ENCODE results near the gene MMAB. TPM values are rescaled to one million over a fixed set of nuclear protein-coding genes. Genes with fewer than 3 reads are reported as not detected.
A peak's percentile ranks its signal among the peaks of the same experiment; 100 is the strongest.

Gene MMAB
- total RNA-seq, 4 donors from 2014 or later: 27.3 to 80.4 (median 30.9) TPM

DNA sequence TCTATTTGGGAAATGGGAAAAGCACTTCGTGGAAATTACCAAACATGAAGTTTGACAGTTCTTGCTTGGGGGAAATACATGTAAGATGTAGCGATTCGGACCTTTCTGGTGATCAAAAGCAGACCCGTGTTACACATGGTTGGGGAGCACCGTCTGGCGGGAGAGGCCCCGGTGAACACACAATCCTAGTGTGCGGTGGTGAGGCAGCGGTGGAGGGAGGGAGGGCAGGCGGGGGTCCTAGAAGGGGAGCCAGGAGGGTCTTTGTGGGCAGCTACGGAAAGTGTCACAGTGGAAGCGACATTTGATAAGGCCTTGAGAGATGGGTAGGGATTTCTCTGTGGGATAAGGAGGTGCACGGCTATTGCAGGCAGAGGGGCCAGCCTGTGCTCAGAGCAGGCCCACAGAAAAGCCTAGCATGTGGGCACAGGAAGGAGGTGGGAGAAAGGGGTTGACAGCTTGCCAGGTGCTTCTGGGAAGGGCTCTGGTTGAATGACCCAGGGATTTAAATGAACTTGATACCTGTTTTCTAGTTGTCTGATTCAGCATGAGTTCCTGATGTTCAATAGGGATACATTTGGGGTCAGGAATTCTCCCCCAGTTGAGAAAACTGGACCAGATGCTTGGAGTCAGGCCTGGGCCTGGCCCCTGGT lies 7.5 kb upstream of the MMAB start:
- no peak for DNase-seq (ENCODE audit: low spot score in 2 of 2)
- H3K9me3 ChIP-seq: no peaks in the 10 kb centered on the region
- H3K36me3 ChIP-seq: peaks cover 2 to 94% (median 7%) of the 10 kb centered on the region in 3 donors
- no peaks in the 10 kb centered on the region for H3K27me3 ChIP-seq
- WGBS, 2 donors: 78 to 84% methylated on average over 13 of the region's 13 CpGs
- no peak overlapping the region for H3K4me3 ChIP-seq
- H3K27ac ChIP-seq: peak overlapping the region in 1 of 4 donors; percentile 32
- TF ChIP-seq, protein P1, sequence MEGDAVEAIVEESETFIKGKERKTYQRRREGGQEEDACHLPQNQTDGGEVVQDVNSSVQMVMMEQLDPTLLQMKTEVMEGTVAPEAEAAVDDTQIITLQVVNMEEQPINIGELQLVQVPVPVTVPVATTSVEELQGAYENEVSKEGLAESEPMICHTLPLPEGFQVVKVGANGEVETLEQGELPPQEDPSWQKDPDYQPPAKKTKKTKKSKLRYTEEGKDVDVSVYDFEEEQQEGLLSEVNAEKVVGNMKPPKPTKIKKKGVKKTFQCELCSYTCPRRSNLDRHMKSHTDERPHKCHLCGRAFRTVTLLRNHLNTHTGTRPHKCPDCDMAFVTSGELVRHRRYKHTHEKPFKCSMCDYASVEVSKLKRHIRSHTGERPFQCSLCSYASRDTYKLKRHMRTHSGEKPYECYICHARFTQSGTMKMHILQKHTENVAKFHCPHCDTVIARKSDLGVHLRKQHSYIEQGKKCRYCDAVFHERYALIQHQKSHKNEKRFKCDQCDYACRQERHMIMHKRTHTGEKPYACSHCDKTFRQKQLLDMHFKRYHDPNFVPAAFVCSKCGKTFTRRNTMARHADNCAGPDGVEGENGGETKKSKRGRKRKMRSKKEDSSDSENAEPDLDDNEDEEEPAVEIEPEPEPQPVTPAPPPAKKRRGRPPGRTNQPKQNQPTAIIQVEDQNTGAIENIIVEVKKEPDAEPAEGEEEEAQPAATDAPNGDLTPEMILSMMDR (IDR thresholded peaks at IDR 0.05): no peak
- TF ChIP-seq EP300 (IDR thresholded peaks at IDR 0.05) (no peak), POLR2A (IDR thresholded peaks at IDR 0.05) (no peak)
- no peaks in the 10 kb centered on the region for H3K4me1 ChIP-seq

DNA sequence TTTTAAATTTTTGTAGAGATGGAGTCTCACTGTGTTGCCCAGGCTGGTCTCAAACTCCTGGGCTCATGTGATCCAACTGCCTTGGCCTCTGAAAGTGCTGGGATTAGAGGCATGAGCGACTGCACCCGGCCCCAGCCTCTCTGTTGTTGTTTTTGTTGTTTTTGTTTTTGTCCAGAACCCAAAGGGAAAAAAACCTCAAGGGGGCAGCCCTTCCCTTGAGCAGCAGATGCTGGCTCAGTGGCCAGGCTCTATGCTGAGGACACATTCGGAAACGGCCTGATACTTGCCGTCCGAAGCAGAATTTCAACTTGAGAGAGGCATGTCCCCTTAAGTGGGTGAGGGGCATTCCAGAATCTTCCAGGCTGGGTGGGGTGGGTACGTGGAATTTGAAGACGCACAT lies 7.0 kb upstream of the MMAB start:
- Histone ChIP-seq H3K4me3 (no peak overlapping the region), H3K27me3 (no peaks in the 10 kb centered on the region), H3K4me1 (no peaks in the 10 kb centered on the region), H3K36me3 (peaks cover 2 to 92% (median 7%) of the 10 kb centered on the region in 3 donors), H3K27ac (no peak overlapping the region), H3K9me3 (no peaks in the 10 kb centered on the region)
- no peak for DNase-seq (ENCODE audit: low spot score in 2 of 2)
- 72 to 80% methylated on average over 8 of the region's 8 CpGs for WGBS, 2 donors
- TF ChIP-seq, protein P1 (IDR thresholded peaks at IDR 0.05): no peak
- TF ChIP-seq EP300 (IDR thresholded peaks at IDR 0.05): no peak
- no peak for TF ChIP-seq POLR2A (IDR thresholded peaks at IDR 0.05)

GRCh38 chr12:109579639-109580038 lies 6.3 kb upstream of the MMAB start:
- Histone ChIP-seq H3K27ac (no peak overlapping the region), H3K36me3 (peaks cover 2 to 85% (median 7%) of the 10 kb centered on the region in 3 donors), H3K4me1 (peaks cover 0 to 4% (median 3%) of the 10 kb centered on the region in 4 donors), H3K9me3 (no peaks in the 10 kb centered on the region), H3K27me3 (no peaks in the 10 kb centered on the region), H3K4me3 (no peak overlapping the region)
- 86 to 88% methylated on average over 7 of the region's 7 CpGs for WGBS, 2 donors
- DNase-seq (ENCODE audit: low spot score in 2 of 2): no peak
- TF ChIP-seq POLR2A (IDR thresholded peaks at IDR 0.05) (no peak), EP300 (IDR thresholded peaks at IDR 0.05) (no peak)
- TF ChIP-seq, protein P1 (IDR thresholded peaks at IDR 0.05): no peak

DNA sequence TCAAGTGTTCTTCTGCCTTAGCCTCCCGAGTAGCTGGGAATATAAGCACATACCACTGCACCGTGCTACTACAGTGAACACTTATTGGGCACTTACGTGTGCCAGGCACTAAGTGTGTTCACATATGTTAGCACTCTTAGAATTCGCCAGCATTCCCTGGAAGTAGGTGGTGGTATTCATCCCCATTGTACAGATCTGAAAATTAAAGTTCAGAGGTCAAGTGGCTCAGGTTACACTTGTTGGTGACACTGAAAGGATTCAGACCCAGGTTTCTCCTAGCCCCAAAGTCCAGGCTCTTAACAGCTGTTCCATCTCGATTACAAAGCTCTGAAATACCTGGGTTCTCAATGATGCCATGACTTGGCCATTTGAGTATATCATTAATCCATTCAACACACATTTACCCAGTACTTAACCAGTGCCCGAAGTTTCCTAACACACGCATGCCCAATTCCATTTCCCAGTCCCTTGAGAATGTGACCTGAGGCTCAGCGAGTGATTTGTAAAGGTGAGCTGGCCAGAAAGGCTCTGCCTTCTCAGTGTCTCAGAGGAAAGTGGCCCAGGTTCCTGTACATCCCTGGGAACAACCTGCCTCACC lies 5.1 kb upstream of the MMAB start:
- WGBS, 2 donors: 86 to 87% methylated on average over 8 of the region's 8 CpGs
- Histone ChIP-seq H3K9me3 (no peaks in the 10 kb centered on the region), H3K36me3 (peaks cover 2 to 74% (median 7%) of the 10 kb centered on the region in 3 donors), H3K27me3 (no peaks in the 10 kb centered on the region), H3K4me1 (peaks cover 0 to 10% (median 9%) of the 10 kb centered on the region in 4 donors), H3K27ac (no peak overlapping the region), H3K4me3 (no peak overlapping the region)
- TF ChIP-seq, protein P1 (IDR thresholded peaks at IDR 0.05): no peak
- TF ChIP-seq POLR2A (IDR thresholded peaks at IDR 0.05) (no peak), EP300 (IDR thresholded peaks at IDR 0.05) (no peak)
- no peak for DNase-seq (ENCODE audit: low spot score in 2 of 2)

DNA sequence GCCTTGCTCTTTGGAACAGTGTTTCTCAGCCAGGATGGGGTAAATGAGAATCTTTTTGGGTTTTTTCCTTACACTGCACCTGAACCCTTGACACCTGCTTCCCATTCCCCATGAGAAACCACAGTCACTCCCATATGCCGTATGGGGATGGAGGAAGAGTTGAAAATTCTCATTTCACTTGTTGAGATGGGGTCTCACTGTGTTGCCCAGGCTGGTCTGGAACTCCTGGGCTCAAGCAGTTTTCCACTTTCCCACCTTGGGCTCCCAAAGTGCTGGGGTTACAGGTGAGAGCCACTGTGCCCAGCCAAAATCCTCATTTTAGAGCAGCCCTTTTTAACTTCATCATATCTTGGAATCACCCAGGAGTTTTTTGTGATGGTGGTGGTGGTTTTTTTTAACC lies 4.0 kb upstream of the MMAB start:
- Histone ChIP-seq H3K4me1 (peaks cover 0 to 19% (median 9%) of the 10 kb centered on the region in 4 donors), H3K4me3 (no peak overlapping the region), H3K36me3 (peaks cover 2 to 67% (median 7%) of the 10 kb centered on the region in 3 donors), H3K27me3 (no peaks in the 10 kb centered on the region), H3K9me3 (no peaks in the 10 kb centered on the region), H3K27ac (no peak overlapping the region)
- WGBS, 2 donors: 88 to 92% methylated on average over 1 of the region's 1 CpG
- DNase-seq (ENCODE audit: low spot score in 2 of 2): no peak
- TF ChIP-seq EP300 (IDR thresholded peaks at IDR 0.05) (no peak), POLR2A (IDR thresholded peaks at IDR 0.05) (no peak)
- TF ChIP-seq, protein P1 (IDR thresholded peaks at IDR 0.05): no peak

Data from tibial nerve (tissue), 4 donors.